ENCODE results near the gene YIPF2.

Gene YIPF2

DNA sequence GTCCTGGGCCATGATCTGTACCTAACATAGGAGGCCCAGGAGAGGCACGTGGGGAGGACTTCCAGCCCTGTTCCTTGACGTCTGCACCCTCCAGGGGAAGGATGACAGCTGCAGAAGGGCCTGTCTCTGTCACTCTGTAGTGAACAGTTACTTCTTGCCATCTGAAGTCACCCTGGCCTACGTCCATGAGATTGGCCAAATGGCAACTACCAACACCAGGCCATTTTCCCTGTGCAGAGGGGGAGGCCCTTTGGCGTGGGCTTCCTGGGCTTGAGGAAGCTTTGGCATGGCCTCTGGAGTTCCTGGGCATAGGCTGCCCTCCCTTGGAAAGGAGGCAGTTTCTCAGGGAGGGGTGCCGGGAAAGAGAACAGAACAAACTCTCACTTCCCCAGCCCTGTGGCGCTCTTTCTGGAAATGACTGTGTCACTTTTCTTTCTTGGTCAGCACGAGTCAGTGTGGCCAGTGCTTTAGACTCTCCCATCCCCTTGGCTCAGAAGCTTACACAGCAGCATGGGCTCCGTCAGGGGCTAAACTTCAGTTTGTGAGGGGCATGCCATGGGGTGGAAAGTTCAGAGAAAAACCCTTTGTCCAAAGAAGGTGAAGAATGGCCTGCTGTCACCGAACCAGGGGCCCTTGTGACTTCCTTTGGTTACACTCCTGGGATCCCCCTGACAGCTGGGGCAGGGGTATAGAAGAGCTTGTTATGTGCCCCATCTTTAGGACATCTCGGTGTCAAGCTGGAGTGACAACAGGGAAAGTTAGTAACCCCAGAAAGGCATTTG, 51.8 kb downstream of the YIPF2 start:
- TF ChIP-seq, protein P1, sequence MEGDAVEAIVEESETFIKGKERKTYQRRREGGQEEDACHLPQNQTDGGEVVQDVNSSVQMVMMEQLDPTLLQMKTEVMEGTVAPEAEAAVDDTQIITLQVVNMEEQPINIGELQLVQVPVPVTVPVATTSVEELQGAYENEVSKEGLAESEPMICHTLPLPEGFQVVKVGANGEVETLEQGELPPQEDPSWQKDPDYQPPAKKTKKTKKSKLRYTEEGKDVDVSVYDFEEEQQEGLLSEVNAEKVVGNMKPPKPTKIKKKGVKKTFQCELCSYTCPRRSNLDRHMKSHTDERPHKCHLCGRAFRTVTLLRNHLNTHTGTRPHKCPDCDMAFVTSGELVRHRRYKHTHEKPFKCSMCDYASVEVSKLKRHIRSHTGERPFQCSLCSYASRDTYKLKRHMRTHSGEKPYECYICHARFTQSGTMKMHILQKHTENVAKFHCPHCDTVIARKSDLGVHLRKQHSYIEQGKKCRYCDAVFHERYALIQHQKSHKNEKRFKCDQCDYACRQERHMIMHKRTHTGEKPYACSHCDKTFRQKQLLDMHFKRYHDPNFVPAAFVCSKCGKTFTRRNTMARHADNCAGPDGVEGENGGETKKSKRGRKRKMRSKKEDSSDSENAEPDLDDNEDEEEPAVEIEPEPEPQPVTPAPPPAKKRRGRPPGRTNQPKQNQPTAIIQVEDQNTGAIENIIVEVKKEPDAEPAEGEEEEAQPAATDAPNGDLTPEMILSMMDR (IDR thresholded peaks at IDR 0.05; ENCODE audit: low read depth, low read length), result no peak
- H3K4me3 ChIP-seq (replicated peaks in 1 of 2; ENCODE audit: low read depth in 2 of 2, low read length in 2 of 2), result no peak overlapping the region
- DNase-seq (ENCODE audit: low read depth in 2 of 2), result no peak

DNA sequence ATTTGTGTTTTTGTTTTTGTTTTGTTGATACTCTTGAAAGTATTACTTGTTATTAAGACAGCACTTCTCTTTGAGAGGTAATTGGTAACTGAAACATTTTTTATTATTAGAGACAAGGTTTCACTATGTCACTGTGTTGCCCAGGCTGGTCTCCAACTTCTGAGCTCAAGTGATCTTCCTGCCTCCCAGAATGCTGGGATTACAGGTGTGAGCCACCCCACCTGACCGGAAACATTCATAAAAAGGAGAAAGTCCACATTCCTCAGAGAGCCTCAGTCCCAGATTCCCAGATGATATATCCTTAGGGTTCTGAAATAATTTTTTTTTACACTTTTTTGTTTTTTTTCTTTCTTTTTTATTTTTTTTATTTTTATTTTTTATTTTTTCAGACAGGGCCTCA, 54.4 kb downstream of the YIPF2 start:
- no peak for DNase-seq (ENCODE audit: low read depth in 2 of 2)
- no peak overlapping the region for H3K4me3 ChIP-seq (replicated peaks in 1 of 2; ENCODE audit: low read depth in 2 of 2, low read length in 2 of 2)
- TF ChIP-seq, protein P1 (IDR thresholded peaks at IDR 0.05; ENCODE audit: low read depth, low read length), result no peak

DNA sequence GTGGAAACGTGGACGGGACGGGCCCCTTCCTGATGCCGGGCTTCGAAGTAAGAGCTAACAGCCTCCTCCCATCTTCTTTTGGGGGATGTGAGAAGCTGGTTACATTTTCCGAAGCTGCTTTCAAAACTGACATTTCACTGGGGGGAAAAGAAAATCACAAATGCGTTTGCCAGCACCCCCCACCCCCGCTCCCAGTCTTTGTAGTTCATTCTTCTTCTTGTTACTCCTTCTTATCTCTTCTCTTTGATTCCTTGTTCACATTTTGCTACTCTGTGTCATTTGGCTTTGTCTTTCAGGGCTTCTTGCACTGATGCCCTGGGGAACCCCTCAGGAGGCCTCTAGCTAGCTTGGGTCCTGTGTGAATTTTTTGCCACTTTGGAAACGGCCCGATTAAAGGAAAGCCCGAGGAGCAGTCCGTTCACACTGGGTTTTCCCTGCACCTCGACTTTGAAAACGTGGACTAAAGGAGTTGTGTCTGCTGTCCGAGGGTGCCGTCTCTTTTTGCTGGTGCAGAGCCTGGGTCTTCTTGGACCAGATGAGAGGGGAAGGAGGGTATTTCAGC, 55.8 kb downstream of the YIPF2 start:
- TF ChIP-seq, protein P1 (IDR thresholded peaks at IDR 0.05; ENCODE audit: low read depth, low read length), result no peak
- no peak for DNase-seq (ENCODE audit: low read depth in 2 of 2)
- peak overlapping the region; percentile 90 to 97 for H3K4me3 ChIP-seq (replicated peaks in 1 of 2; ENCODE audit: low read depth in 2 of 2, low read length in 2 of 2)
